ENCODE measurements around the gene PPP1R15B. TPM values are rescaled to one million over a fixed set of nuclear protein-coding genes. Genes with fewer than 3 reads are reported as not detected.
A peak's percentile ranks its signal among the peaks of the same experiment; 100 is the strongest.

PPP1R15B gene
- total RNA-seq, 1 donor from 2014 or later, result 30.3 TPM

DNA sequence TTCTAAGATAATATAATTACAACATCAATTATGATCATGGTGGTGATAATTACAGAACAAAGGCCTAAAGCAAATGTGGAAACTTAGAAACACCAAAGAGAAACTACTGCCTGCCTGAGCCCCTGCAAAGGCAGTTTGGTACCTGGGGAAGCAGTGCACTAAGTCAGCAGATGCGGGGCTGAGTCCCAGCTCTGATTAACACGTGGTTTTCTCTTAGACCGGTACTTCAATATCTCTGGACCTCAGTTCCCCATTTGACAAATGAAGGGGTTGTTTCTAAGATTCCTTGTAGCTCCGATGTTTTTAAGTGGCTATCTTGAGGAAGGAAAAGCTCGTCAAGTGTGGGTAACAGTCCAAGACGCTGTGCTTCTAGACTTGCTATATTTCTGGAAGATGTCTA lies 35.2 kb downstream of the PPP1R15B start:
- Histone ChIP-seq H3K4me1 (ENCODE audit: control insufficient read depth in 3 of 3, insufficient read depth in 3 of 3, low read length in 3 of 3) (peaks cover 15 to 23% (median 21%) of the 10 kb centered on the region in 3 donors), H3K9me3 (ENCODE audit: control insufficient read depth in 3 of 3, low read length in 3 of 3) (no peaks in the 10 kb centered on the region), H3K27me3 (ENCODE audit: control insufficient read depth in 3 of 3, insufficient read depth in 3 of 3, low read length in 3 of 3) (peaks cover 22 to 30% (median 26%) of the 10 kb centered on the region in 3 donors), H3K9ac (ENCODE audit: low read depth in 1 of 3, low read length in 3 of 3) (no peak overlapping the region), H3K4me3 (ENCODE audit: low read length in 3 of 3) (no peak overlapping the region), H3K27ac (ENCODE audit: low read depth, low read length) (no peak overlapping the region), H3K36me3 (ENCODE audit: control insufficient read depth in 3 of 3, insufficient read depth in 3 of 3, low read length in 3 of 3) (no peaks in the 10 kb centered on the region)

DNA sequence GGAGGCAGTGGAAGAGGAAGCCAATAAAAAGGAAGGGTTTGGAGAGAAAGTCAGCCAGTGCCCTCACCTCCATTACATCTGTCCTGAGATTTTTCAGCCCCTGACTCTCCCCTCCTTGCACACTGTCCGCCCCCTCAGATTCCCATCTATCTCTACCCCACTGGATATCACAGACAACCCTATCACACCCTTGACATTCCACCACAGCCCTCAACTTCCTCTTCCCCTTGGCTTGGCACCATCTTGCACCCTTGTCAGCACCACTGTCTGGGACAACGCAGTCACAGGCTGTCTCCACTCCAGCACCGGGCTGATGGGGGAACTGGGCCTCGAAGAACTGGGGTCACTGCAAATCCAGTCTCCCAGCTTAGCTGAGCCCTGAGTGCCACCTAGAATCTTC lies 37.7 kb downstream of the PPP1R15B start:
- Histone ChIP-seq H3K9ac (ENCODE audit: low read depth in 1 of 3, low read length in 3 of 3) (no peak overlapping the region), H3K4me1 (ENCODE audit: control insufficient read depth in 3 of 3, insufficient read depth in 3 of 3, low read length in 3 of 3) (peaks cover 12 to 27% (median 27%) of the 10 kb centered on the region in 3 donors), H3K36me3 (ENCODE audit: control insufficient read depth in 3 of 3, insufficient read depth in 3 of 3, low read length in 3 of 3) (no peaks in the 10 kb centered on the region), H3K27ac (ENCODE audit: low read depth, low read length) (no peak overlapping the region), H3K27me3 (ENCODE audit: control insufficient read depth in 3 of 3, insufficient read depth in 3 of 3, low read length in 3 of 3) (peaks cover 27 to 28% (median 28%) of the 10 kb centered on the region in 3 donors), H3K4me3 (ENCODE audit: low read length in 3 of 3) (no peak overlapping the region), H3K9me3 (ENCODE audit: control insufficient read depth in 3 of 3, low read length in 3 of 3) (no peaks in the 10 kb centered on the region)

DNA sequence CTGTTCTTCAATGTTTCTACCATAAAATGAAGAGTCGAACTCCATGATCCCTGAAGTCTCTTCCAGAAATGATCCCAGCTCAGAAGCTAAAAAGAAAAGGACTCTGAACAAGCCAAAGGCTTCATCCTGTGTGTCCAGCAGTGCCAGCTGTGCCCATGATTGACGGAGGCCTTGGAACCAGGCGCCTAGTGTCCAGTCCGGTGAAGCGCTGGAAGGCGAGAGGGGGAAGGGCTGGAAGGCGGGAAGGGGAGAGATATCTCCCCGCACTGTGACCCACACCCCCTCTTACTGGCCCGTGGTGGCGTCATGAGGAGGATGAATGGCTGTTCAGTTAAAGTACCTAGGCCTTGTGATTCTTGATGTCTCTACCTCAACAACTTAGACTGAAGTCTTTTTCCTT lies 41.4 kb downstream of the PPP1R15B start:
- Histone ChIP-seq H3K4me3 (ENCODE audit: low read length in 3 of 3) (no peak overlapping the region), H3K9me3 (ENCODE audit: control insufficient read depth in 3 of 3, low read length in 3 of 3) (no peaks in the 10 kb centered on the region), H3K27ac (ENCODE audit: low read depth, low read length) (no peak overlapping the region), H3K9ac (ENCODE audit: low read depth in 1 of 3, low read length in 3 of 3) (no peak overlapping the region), H3K36me3 (ENCODE audit: control insufficient read depth in 3 of 3, insufficient read depth in 3 of 3, low read length in 3 of 3) (no peaks in the 10 kb centered on the region), H3K4me1 (ENCODE audit: control insufficient read depth in 3 of 3, insufficient read depth in 3 of 3, low read length in 3 of 3) (peaks cover 0 to 8% (median 7%) of the 10 kb centered on the region in 3 donors), H3K27me3 (ENCODE audit: control insufficient read depth in 3 of 3, insufficient read depth in 3 of 3, low read length in 3 of 3) (peaks cover 5 to 20% (median 19%) of the 10 kb centered on the region in 3 donors)

DNA sequence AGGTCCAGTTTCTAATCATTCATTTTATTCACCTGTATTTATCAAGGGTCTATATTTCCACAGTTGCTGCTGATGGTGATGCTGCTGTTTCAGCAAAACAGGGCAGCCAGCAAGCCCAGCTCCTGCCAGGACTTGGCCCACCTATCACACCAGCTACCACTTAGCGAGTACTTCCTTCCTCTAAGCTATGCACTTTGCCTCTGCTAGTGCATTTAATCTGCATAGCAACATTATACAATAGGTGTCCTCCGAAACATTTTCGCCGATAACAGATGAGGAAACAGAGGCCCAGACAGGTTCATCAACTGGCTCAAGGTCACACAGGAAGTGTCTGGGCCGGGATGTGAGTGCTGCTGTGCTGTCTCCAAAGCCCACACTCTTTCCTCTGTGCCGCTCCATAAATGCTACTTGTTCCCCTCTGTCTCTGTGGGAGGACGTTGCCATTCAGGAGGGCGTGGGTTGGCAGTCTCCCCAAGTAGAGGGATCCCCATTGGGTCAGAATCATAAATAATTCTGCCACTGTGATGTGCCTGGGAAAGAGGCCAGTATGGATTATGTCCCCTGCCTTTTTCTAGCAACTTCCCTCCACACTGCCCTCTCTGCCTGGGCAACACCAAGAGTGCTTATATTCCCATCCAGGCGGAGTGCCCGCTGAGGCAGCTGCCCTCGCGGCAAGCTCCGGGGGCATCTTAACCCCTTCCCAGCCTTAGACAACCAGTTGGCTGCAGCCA lies 42.5 kb downstream of the PPP1R15B start:
- Histone ChIP-seq H3K4me3 (ENCODE audit: low read length in 3 of 3) (no peak overlapping the region), H3K9me3 (ENCODE audit: control insufficient read depth in 3 of 3, low read length in 3 of 3) (no peaks in the 10 kb centered on the region), H3K4me1 (ENCODE audit: control insufficient read depth in 3 of 3, insufficient read depth in 3 of 3, low read length in 3 of 3) (peaks cover 0 to 8% (median 7%) of the 10 kb centered on the region in 3 donors), H3K9ac (ENCODE audit: low read depth in 1 of 3, low read length in 3 of 3) (no peak overlapping the region), H3K36me3 (ENCODE audit: control insufficient read depth in 3 of 3, insufficient read depth in 3 of 3, low read length in 3 of 3) (no peaks in the 10 kb centered on the region), H3K27me3 (ENCODE audit: control insufficient read depth in 3 of 3, insufficient read depth in 3 of 3, low read length in 3 of 3) (peaks cover 5 to 18% (median 14%) of the 10 kb centered on the region in 3 donors), H3K27ac (ENCODE audit: low read depth, low read length) (no peak overlapping the region)

DNA sequence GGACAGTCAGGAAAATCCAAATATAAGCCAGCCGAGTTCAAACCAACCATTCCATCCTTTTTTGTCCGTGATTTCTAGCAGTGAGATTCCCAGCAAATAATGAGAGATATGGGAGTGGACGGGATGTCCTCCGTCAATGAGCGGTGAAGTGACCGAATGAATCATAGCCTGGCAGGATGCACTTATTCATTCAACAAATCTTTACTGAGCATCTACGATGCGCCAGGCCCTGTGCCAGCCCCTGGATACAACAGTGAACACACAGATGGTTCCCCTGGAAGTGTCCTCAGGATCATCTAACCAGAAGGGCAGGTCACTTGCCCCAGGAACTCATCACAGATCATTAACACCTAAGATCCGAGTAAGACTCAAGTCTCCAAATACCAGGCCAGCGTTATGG lies 43.7 kb downstream of the PPP1R15B start:
- H3K36me3 ChIP-seq (ENCODE audit: control insufficient read depth in 3 of 3, insufficient read depth in 3 of 3, low read length in 3 of 3), result no peaks in the 10 kb centered on the region
- peaks cover 4 to 18% (median 14%) of the 10 kb centered on the region in 3 donors for H3K4me1 ChIP-seq (ENCODE audit: control insufficient read depth in 3 of 3, insufficient read depth in 3 of 3, low read length in 3 of 3)
- H3K9me3 ChIP-seq (ENCODE audit: control insufficient read depth in 3 of 3, low read length in 3 of 3), result no peaks in the 10 kb centered on the region
- H3K9ac ChIP-seq (ENCODE audit: low read depth in 1 of 3, low read length in 3 of 3), result no peak overlapping the region
- H3K4me3 ChIP-seq (ENCODE audit: low read length in 3 of 3), result no peak overlapping the region
- H3K27me3 ChIP-seq (ENCODE audit: control insufficient read depth in 3 of 3, insufficient read depth in 3 of 3, low read length in 3 of 3), result peaks cover 5 to 13% (median 9%) of the 10 kb centered on the region in 3 donors
- no peak overlapping the region for H3K27ac ChIP-seq (ENCODE audit: low read depth, low read length)

DNA sequence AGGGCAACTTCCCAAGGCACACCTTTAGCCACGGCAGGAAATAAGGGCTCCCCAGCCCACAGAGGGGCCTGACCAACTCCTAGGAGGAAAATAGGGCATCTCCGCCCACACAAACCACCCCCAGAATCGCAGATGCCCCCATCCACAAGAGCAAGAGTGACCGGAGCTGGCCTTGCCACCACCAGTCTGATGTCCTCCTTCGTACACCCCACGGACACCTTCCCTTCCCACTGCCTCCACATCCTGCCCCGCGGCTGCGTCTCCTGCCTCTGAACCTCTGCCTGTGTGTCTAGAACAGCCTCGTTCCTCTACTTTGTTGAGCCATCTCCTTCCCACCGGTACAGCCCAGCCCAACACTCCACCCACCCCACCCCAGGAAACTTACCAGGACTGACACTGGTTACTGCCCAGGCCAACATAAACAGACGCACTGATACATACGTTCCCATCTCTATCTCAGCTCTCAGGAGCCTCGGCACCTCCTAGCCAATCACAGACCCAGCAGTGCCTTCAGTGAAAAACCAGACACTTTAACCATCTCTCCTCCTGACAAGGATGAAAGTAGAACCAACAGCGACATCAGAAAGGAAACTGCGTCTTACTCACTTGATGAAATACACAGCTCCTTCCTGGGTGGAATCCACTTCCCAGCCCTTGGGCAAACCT lies 44.3 kb downstream of the PPP1R15B start:
- Histone ChIP-seq H3K9ac (ENCODE audit: low read depth in 1 of 3, low read length in 3 of 3) (no peak overlapping the region), H3K4me1 (ENCODE audit: control insufficient read depth in 3 of 3, insufficient read depth in 3 of 3, low read length in 3 of 3) (peaks cover 6 to 20% (median 16%) of the 10 kb centered on the region in 3 donors), H3K27ac (ENCODE audit: low read depth, low read length) (no peak overlapping the region), H3K4me3 (ENCODE audit: low read length in 3 of 3) (no peak overlapping the region), H3K27me3 (ENCODE audit: control insufficient read depth in 3 of 3, insufficient read depth in 3 of 3, low read length in 3 of 3) (peaks cover 5 to 15% (median 9%) of the 10 kb centered on the region in 3 donors), H3K9me3 (ENCODE audit: control insufficient read depth in 3 of 3, low read length in 3 of 3) (no peaks in the 10 kb centered on the region), H3K36me3 (ENCODE audit: control insufficient read depth in 3 of 3, insufficient read depth in 3 of 3, low read length in 3 of 3) (no peaks in the 10 kb centered on the region)

DNA sequence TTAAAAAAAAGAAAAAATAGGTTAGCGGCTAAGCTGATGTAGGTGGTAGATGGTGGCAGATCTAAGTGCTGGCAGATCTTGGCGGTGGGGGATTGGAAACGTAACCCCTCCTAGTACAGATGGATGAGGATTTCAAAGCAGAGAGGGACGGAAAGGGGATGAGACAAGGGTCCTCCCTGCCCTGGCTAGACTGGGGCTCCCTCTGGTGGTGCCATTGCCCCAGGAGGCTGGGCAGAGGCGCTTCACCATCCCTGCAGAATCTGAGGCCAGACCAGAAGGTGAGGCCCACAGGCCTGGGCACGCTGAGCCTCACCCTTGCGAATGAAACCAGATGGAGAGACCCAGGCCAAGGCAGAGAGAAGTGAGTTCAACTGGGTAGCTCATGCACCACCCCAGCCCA lies 44.9 kb downstream of the PPP1R15B start:
- no peaks in the 10 kb centered on the region for H3K36me3 ChIP-seq (ENCODE audit: control insufficient read depth in 3 of 3, insufficient read depth in 3 of 3, low read length in 3 of 3)
- peaks cover 5 to 15% (median 9%) of the 10 kb centered on the region in 3 donors for H3K27me3 ChIP-seq (ENCODE audit: control insufficient read depth in 3 of 3, insufficient read depth in 3 of 3, low read length in 3 of 3)
- peaks cover 6 to 20% (median 16%) of the 10 kb centered on the region in 3 donors for H3K4me1 ChIP-seq (ENCODE audit: control insufficient read depth in 3 of 3, insufficient read depth in 3 of 3, low read length in 3 of 3)
- no peak overlapping the region for H3K9ac ChIP-seq (ENCODE audit: low read depth in 1 of 3, low read length in 3 of 3)
- H3K9me3 ChIP-seq (ENCODE audit: control insufficient read depth in 3 of 3, low read length in 3 of 3), result no peaks in the 10 kb centered on the region
- H3K4me3 ChIP-seq (ENCODE audit: low read length in 3 of 3), result no peak overlapping the region
- no peak overlapping the region for H3K27ac ChIP-seq (ENCODE audit: low read depth, low read length)

DNA sequence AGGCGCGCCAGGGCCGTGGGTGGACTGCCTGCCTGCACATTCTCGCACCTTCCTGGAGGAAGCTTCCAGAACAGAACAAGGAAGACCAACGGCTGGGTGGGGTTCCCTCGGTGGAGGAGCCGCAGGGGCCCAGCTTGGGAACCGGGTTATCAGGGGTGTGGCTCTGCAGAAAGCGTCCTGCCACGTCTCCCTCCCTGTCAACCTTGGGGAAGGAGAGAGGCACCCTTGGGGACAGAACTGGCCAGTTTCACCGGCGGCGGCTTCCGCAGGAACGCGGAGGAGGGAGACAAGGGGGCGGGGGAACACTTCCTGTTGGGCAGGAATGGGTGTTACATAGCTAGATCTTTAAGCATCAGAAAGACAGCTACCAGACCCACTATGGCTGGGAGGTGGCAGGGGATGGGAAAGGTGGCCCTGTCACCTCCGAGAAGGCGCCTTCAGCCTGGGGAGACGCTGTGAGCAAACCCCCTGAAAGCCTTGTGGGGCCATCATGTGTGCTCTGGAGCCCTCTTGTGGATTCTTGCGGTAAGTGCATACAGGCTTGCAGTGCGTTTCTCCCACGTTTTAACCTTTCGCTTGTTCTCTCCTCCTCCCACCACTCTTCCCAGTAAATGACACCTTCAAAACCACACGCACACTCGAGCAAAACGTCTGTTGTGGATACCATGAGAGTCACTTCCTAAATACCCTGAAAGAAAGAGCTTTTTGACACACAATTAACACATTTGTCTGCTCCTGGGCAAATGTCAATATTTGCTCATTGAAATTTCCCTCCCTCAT lies 48.1 kb downstream of the PPP1R15B start:
- Histone ChIP-seq H3K27me3 (ENCODE audit: control insufficient read depth in 3 of 3, insufficient read depth in 3 of 3, low read length in 3 of 3) (peaks cover 0 to 13% (median 13%) of the 10 kb centered on the region in 3 donors), H3K9ac (ENCODE audit: low read depth in 1 of 3, low read length in 3 of 3) (peak overlapping the region; percentile 69 to 80 (median 75)), H3K9me3 (ENCODE audit: control insufficient read depth in 3 of 3, low read length in 3 of 3) (no peaks in the 10 kb centered on the region), H3K4me3 (ENCODE audit: low read length in 3 of 3) (peak overlapping the region; percentile 71 to 81 (median 77)), H3K27ac (ENCODE audit: low read depth, low read length) (no peak overlapping the region), H3K4me1 (ENCODE audit: control insufficient read depth in 3 of 3, insufficient read depth in 3 of 3, low read length in 3 of 3) (peaks cover 6 to 12% (median 9%) of the 10 kb centered on the region in 3 donors), H3K36me3 (ENCODE audit: control insufficient read depth in 3 of 3, insufficient read depth in 3 of 3, low read length in 3 of 3) (no peaks in the 10 kb centered on the region)

DNA sequence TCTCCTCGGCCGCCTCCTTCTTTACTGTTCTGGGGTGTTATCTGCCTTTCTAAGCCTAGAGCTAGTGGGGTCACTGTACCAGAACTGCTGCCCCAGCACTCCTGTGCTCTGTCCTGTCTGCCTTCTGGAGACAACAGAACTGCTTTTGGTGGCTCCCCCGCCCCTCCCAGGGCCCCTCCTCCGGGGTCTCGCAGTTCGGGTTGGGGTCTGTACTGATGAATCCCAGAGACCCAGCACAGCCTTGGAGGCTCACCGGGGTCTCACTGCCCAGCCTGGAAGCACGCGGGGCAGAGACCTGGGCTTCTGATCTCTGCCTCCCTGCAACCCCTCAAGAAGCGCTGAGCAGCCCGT lies 48.7 kb downstream of the PPP1R15B start:
- no peaks in the 10 kb centered on the region for H3K9me3 ChIP-seq (ENCODE audit: control insufficient read depth in 3 of 3, low read length in 3 of 3)
- peaks cover 6 to 12% (median 11%) of the 10 kb centered on the region in 3 donors for H3K4me1 ChIP-seq (ENCODE audit: control insufficient read depth in 3 of 3, insufficient read depth in 3 of 3, low read length in 3 of 3)
- H3K4me3 ChIP-seq (ENCODE audit: low read length in 3 of 3), result peak overlapping the region; percentile 71 to 81 (median 77)
- H3K9ac ChIP-seq (ENCODE audit: low read depth in 1 of 3, low read length in 3 of 3), result peak overlapping the region; percentile 69 to 80 (median 75)
- peaks cover 0 to 13% (median 13%) of the 10 kb centered on the region in 3 donors for H3K27me3 ChIP-seq (ENCODE audit: control insufficient read depth in 3 of 3, insufficient read depth in 3 of 3, low read length in 3 of 3)
- H3K36me3 ChIP-seq (ENCODE audit: control insufficient read depth in 3 of 3, insufficient read depth in 3 of 3, low read length in 3 of 3), result no peaks in the 10 kb centered on the region
- no peak overlapping the region for H3K27ac ChIP-seq (ENCODE audit: low read depth, low read length)
